ENCODE results near the gene CLIP3. TPM values are rescaled to one million over a fixed set of nuclear protein-coding genes. Genes with fewer than 3 reads are reported as not detected.

The CLIP3 gene, protein sequence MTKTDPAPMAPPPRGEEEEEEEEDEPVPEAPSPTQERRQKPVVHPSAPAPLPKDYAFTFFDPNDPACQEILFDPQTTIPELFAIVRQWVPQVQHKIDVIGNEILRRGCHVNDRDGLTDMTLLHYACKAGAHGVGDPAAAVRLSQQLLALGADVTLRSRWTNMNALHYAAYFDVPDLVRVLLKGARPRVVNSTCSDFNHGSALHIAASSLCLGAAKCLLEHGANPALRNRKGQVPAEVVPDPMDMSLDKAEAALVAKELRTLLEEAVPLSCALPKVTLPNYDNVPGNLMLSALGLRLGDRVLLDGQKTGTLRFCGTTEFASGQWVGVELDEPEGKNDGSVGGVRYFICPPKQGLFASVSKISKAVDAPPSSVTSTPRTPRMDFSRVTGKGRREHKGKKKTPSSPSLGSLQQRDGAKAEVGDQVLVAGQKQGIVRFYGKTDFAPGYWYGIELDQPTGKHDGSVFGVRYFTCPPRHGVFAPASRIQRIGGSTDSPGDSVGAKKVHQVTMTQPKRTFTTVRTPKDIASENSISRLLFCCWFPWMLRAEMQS
- 0.72 to 1.3 TPM (median 0.84 TPM) in 5 replicates for total RNA-seq (2022; extraction: Qiagen RNA extraction)

DNA sequence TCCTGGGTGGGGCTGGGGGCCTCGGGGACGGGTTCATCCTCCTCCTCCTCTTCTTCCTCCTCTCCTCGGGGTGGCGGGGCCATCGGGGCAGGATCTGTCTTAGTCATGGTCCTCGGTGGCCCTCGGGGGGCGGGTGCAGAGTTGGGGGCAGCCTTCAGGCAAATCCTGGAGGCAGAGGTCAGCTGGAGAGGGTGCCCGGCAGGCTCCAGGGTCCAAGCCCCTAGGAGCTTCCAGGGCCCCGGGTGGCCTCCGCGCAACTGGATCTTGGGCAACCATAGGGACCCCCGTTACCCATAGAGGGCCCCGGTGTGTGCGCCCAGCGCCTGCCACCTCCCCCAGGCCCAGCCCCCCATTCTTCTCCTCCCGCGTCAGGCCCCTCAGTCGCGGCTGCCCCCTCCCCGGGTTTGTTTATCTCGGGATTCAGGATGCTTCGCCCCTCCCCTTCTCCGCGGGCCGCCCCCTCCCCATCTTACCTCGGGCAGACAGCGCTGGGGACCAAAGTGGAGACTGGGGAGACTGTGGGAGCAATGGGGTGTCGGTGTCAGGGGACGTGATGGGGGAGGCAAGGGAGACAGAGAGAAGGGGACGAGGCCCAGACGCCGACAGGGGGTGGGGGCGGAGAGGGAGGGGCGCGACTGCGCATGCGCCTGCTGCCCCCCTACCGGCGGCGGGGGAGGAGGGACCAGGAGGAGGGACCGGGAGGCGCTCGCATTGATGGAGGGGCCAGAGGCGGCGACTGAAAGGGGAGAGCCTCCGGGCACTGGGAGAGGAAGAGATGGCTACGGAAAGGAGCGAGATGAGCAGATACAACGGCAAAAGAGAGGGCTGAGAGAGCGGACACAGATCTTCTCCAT, at the start of gene CLIP3:
CLIP3 (minus strand) TSS at position 623 of the 854 bp plus-strand sequence; CDS start at position 107, 516 bp downstream.

GRCh38 chr19:36054733-36055686, 22.3 kb upstream of the CLIP3 start, which contains the start of gene WDR62:
Gene WDR62 (plus strand): TSS chr19:36054897. CDS start chr19:36054972, 75 bp downstream.

GRCh38 chr19:36054119-36054732, 21.6 kb upstream of the CLIP3 start, which contains the start of gene THAP8:
Gene THAP8 (minus strand): TSS chr19:36054285. CDS start chr19:36054217, 68 bp downstream.

GRCh38 chr19:36014012-36014924, 18.4 kb downstream of the CLIP3 start, which contains the start of gene ALKBH6:
Gene ALKBH6 (minus strand): TSS chr19:36014213. CDS start chr19:36013397, 816 bp downstream.

DNA sequence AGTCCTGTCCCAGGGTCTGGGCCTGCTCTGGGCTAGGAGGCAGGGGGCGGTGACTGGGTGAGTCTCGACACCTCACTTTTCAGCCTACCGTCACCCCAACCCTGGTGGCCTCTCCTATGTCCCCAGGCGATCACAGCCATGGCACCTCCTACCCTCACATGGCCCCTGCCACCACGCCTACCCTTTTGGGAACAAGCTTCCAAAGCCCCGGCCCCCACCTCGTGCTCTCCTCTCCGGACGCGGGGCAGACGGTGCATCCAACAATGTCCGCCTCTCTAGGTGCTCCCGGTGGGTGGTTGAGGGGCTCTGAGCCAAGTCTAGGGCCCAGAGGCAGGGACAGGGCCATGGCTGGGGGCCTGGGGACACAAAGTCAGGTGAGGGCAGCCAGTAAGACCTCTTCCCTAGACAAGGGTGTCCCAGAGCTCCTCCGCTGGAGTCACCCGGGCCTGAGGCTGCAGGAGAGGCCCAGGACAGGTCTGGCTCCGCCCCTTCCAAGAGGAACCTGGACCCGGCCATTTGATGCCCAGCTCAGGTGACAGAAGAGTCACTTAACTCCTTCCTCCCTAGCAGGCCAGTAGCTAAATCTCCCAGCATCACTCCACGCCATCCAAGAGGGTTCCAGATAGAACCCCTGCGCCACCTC, 24.2 kb downstream of the CLIP3 start, which contains the start of gene SYNE4:
SYNE4 (minus strand) TSS at position 478 of the 643 bp plus-strand sequence; CDS start at position 346, 132 bp downstream.

DNA sequence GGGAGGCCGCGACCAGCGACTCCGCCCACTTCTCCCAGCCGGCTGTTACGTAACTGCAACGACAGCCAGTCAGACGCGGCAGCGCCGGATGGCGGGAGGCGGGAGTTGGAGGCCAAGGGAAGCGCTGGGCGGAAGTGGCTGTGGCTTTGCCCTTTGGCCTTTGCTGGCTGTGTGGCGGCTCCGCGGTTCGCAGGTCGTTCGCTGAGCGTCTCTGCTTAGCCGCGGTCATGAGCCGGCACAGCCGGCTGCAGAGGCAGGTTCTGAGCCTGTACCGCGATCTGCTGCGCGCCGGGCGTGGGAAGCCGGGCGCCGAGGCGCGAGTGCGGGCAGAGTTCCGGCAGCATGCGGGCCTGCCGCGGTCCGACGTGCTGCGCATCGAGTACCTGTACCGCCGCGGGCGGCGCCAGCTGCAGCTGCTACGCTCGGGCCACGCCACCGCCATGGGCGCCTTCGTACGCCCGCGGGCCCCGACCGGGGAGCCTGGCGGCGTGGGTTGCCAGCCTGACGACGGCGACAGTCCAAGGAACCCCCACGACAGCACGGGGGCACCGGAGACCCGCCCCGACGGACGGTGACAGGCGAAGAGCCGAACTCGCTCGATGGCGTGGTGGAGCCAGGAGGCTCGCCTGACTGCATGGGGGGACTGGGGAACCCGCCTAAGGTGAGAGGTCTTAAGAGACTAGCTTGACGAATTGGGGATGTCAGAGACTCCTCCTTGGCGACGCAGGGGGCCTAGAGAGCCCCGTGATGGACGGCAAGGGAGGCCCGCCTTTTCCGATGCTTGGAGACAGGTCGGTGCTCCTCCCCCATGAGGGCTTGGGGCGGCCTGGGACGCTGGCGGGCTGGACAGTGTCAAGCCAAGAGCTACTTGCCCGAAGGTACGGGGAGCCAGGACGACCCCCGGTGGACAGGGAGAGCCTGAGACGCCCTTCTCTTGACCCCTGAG, 37.4 kb downstream of the CLIP3 start, which contains the start of gene SDHAF1:
SDHAF1 (plus strand) TSS at position 141 of the 946 bp plus-strand sequence; CDS start at position 228, 87 bp downstream.

Other genes starting within 250 kb of the CLIP3 start
- 0.16 to 0.53 TPM (median 0.34 TPM) in 5 replicates for gene PRODH2, start 220.0 kb downstream of the CLIP3 start, total RNA-seq (2022; extraction: Qiagen RNA extraction)
- gene NPHS1, start 180.4 kb downstream of the CLIP3 start, total RNA-seq (2022; extraction: Qiagen RNA extraction): 0.27 to 0.75 TPM (median 0.56 TPM) in 5 replicates
- 0.42 to 0.60 TPM (median 0.55 TPM) in 5 replicates for gene KIRREL2, start 176.0 kb downstream of the CLIP3 start, total RNA-seq (2022; extraction: Qiagen RNA extraction)
- gene APLP1, start 164.3 kb downstream of the CLIP3 start, total RNA-seq (2022; extraction: Qiagen RNA extraction): 73.4 to 99.4 TPM (median 94.1 TPM) in 5 replicates
- 5.5 to 7.7 TPM (median 6.2 TPM) in 5 replicates for gene NFKBID, start 132.3 kb downstream of the CLIP3 start, total RNA-seq (2022; extraction: Qiagen RNA extraction)
- gene HCST, start 130.3 kb downstream of the CLIP3 start, total RNA-seq (2022; extraction: Qiagen RNA extraction): 0.30 to 0.45 TPM (median 0.35 TPM) in 5 replicates
- not detected in 5 replicates for gene TYROBP, start 124.6 kb downstream of the CLIP3 start, total RNA-seq (2022; extraction: Qiagen RNA extraction)
- gene LRFN3, start 96.5 kb downstream of the CLIP3 start, total RNA-seq (2022; extraction: Qiagen RNA extraction): 12.9 to 23.3 TPM (median 21.0 TPM) in 5 replicates
- gene SDHAF1, start 37.7 kb downstream of the CLIP3 start, total RNA-seq (2022; extraction: Qiagen RNA extraction): 28.4 to 51.5 TPM (median 47.8 TPM) in 5 replicates
- gene SYNE4, start 24.1 kb downstream of the CLIP3 start, total RNA-seq (2022; extraction: Qiagen RNA extraction): 0.11 to 0.28 TPM (median 0.15 TPM) in 5 replicates
- 21.2 to 31.5 TPM (median 22.9 TPM) in 5 replicates for gene ALKBH6, start 18.7 kb downstream of the CLIP3 start, total RNA-seq (2022; extraction: Qiagen RNA extraction)
- gene THAP8, start 21.4 kb upstream of the CLIP3 start, total RNA-seq (2022; extraction: Qiagen RNA extraction): 4.9 to 8.1 TPM (median 6.5 TPM) in 5 replicates
- 19.3 to 30.3 TPM (median 26.1 TPM) in 5 replicates for gene WDR62, start 22.0 kb upstream of the CLIP3 start, total RNA-seq (2022; extraction: Qiagen RNA extraction)
- 0.29 to 0.78 TPM (median 0.41 TPM) in 4 of 5 replicates, not detected in the other for gene OVOL3, start 78.3 kb upstream of the CLIP3 start, total RNA-seq (2022; extraction: Qiagen RNA extraction)
- gene POLR2I, start 82.0 kb upstream of the CLIP3 start, total RNA-seq (2022; extraction: Qiagen RNA extraction): 235 to 264 TPM (median 260 TPM) in 5 replicates
- 470 to 583 TPM (median 556 TPM) in 5 replicates for gene TBCB, start 82.6 kb upstream of the CLIP3 start, total RNA-seq (2022; extraction: Qiagen RNA extraction)
- 1,613 to 2,236 TPM (median 2,124 TPM) in 5 replicates for gene CAPNS1, start 107.2 kb upstream of the CLIP3 start, total RNA-seq (2022; extraction: Qiagen RNA extraction)
- gene COX7A1, start 119.6 kb upstream of the CLIP3 start, total RNA-seq (2022; extraction: Qiagen RNA extraction): not detected in 5 replicates
- 3.9 to 5.2 TPM (median 4.3 TPM) in 5 replicates for gene ZNF565, start 181.8 kb upstream of the CLIP3 start, total RNA-seq (2022; extraction: Qiagen RNA extraction)
- 105 to 154 TPM (median 113 TPM) in 5 replicates for gene ZNF146, start 182.2 kb upstream of the CLIP3 start, total RNA-seq (2022; extraction: Qiagen RNA extraction)

All from A549 treated with Mapracorat at 1 μM for 4 hours (cell line).